PC-9 (cell line): ENCODE data around the gene EYA2.

Experiments
- CTCF ChIP-seq: fragments of 200-600 bp; sonication (generic); conservative IDR thresholded peaks from 2 replicates; pipeline ENCODE4 v1.6.1; 2017; ENCODE audit warnings: mixed run types, antibody characterized with exemption, mild to moderate bottlenecking, moderate library complexity
- EZH2 ChIP-seq: fragments of 200-600 bp; sonication (generic); IDR thresholded peaks from 2 replicates; pipeline ENCODE4 v1.8.0; 2017; ENCODE audit warnings: antibody characterized with exemption, low read depth

DNA sequence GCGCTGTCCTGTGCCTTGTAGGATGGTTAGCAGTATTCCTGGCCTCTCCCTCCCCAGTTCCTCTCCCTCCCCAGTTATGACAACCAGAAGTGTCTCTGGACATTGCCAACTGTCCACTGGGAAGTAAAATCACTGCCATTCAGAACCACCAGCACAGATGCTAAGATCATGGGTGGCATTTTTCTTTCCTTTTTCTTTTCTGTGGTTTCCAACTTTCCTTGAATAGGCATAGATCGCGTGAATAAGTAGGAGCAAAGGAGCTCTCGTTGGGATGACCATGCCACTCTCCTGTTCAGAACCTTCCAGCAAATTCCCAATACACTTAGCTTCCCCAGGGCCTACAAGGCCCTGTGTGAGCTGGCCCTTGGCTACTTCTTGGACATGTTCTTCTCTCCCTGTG, 59.0 kb downstream of the EYA2 start:
- TF ChIP-seq CTCF = no peak
- TF ChIP-seq EZH2 = no peak
